Measurements from ENCODE around the gene MRPL16.
"Not testable (repeated sequence)": the region's sequence is repeated elsewhere in the genome, so short reads cannot be mapped to it uniquely, and the experiment has no call there.

MRPL16 gene

DNA sequence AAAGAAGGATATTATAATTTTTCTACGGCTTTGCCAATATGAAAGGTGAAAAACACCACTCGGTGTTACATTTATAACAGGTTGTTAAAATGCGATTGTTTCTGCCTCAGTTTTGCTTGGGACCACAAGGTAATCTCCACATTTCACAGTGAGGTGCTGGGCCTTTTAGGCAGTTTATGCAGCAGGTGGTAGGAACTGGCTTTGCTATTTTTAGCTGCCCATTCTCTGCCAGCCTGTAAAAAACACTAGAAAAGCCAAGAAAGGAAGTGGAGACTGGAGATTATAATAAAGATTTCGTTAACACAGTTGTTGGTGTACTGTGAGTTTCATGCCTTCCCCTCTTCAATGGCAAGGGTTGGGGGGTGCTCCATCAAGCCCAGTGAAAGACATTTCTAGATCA lies 8.0 kb upstream of the MRPL16 start:
- Histone ChIP-seq H4K20me1 (ENCODE audit: low read depth, low read length) (no peaks in the 10 kb centered on the region), H3K36me3 (ENCODE audit: low read length) (no peaks in the 10 kb centered on the region), H3K9ac (ENCODE audit: low read length) (no peak overlapping the region), H3K4me3 (ENCODE audit: insufficient read depth, low read length, poor library complexity, severe bottlenecking) (no peak overlapping the region), H3K79me2 (ENCODE audit: insufficient read depth, low read length) (no peaks in the 10 kb centered on the region), H3K9me3 (ENCODE audit: insufficient read depth, low read length) (no peaks in the 10 kb centered on the region), H3K9me2 (replicated peaks; ENCODE audit: insufficient read depth, low read length) (no peaks in the 10 kb centered on the region), H3K4me2 (ENCODE audit: low read depth, low read length, poor library complexity, severe bottlenecking) (no peak overlapping the region), H3K27me3 (ENCODE audit: low read length) (no peaks in the 10 kb centered on the region), H2AFZ (ENCODE audit: low read depth, low read length, severe bottlenecking) (no peak overlapping the region), H3F3A (ENCODE audit: insufficient read depth) (no peaks in the 10 kb centered on the region), H3K27ac (ENCODE audit: low read depth, low read length) (no peak overlapping the region)
- TF ChIP-seq CTCF (IDR thresholded peaks at IDR 0.05; ENCODE audit: insufficient read depth, low read length, poor library complexity, severe bottlenecking), result no peak
- TF ChIP-seq EZH2phosphoT487 (conservative IDR thresholded peaks at IDR 0.05; ENCODE audit: low read length), result no peak

DNA sequence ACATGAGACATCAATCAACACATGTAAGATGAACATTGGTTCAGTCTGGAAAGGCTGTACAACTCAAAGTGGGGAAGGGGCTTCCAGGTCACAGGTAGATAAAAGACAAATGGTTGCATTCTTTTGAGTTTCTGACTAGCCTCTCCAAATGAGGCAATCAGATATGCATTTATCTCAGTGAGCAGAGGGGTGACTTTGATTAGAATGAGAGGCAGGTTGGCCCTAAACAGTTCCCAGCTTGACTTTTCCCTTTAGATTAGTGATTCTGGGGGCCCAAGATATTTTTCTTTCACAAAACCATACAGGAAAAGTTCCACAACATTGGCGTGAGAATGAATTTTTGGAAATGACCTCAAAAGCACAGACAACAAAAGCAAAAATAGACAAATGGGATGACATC lies 5.9 kb upstream of the MRPL16 start:
- not testable (repeated sequence) for H3K27me3 ChIP-seq (ENCODE audit: low read length); H3K36me3 ChIP-seq (ENCODE audit: low read length); H4K20me1 ChIP-seq (ENCODE audit: low read depth, low read length); H3K9me3 ChIP-seq (ENCODE audit: insufficient read depth, low read length); H3F3A ChIP-seq (ENCODE audit: insufficient read depth); H2AFZ ChIP-seq (ENCODE audit: low read depth, low read length, severe bottlenecking); H3K4me3 ChIP-seq (ENCODE audit: insufficient read depth, low read length, poor library complexity, severe bottlenecking); H3K4me2 ChIP-seq (ENCODE audit: low read depth, low read length, poor library complexity, severe bottlenecking); H3K9me2 ChIP-seq (replicated peaks; ENCODE audit: insufficient read depth, low read length); H3K79me2 ChIP-seq (ENCODE audit: insufficient read depth, low read length); H3K27ac ChIP-seq (ENCODE audit: low read depth, low read length); H3K9ac ChIP-seq (ENCODE audit: low read length)

- Histone ChIP-seq H3K9me2 (replicated peaks; ENCODE audit: insufficient read depth, low read length) (no peaks in the 10 kb centered on the region), H4K20me1 (ENCODE audit: low read depth, low read length) (no peaks in the 10 kb centered on the region), H3K79me2 (ENCODE audit: insufficient read depth, low read length) (no peaks in the 10 kb centered on the region), H3F3A (ENCODE audit: insufficient read depth) (no peaks in the 10 kb centered on the region), H3K9ac (ENCODE audit: low read length) (no peak overlapping the region), H3K9me3 (ENCODE audit: insufficient read depth, low read length) (no peaks in the 10 kb centered on the region), H3K36me3 (ENCODE audit: low read length) (no peaks in the 10 kb centered on the region), H3K4me3 (ENCODE audit: insufficient read depth, low read length, poor library complexity, severe bottlenecking) (no peak overlapping the region), H3K27ac (ENCODE audit: low read depth, low read length) (no peak overlapping the region), H3K27me3 (ENCODE audit: low read length) (no peaks in the 10 kb centered on the region), H2AFZ (ENCODE audit: low read depth, low read length, severe bottlenecking) (no peak overlapping the region), H3K4me2 (ENCODE audit: low read depth, low read length, poor library complexity, severe bottlenecking) (no peak overlapping the region)
- no peak for TF ChIP-seq EZH2phosphoT487 (conservative IDR thresholded peaks at IDR 0.05; ENCODE audit: low read length)
- TF ChIP-seq CTCF (IDR thresholded peaks at IDR 0.05; ENCODE audit: insufficient read depth, low read length, poor library complexity, severe bottlenecking), result no peak
Measured at GRCh38 chr11:59815754-59816153, 5.2 kb upstream of the MRPL16 start.

DNA sequence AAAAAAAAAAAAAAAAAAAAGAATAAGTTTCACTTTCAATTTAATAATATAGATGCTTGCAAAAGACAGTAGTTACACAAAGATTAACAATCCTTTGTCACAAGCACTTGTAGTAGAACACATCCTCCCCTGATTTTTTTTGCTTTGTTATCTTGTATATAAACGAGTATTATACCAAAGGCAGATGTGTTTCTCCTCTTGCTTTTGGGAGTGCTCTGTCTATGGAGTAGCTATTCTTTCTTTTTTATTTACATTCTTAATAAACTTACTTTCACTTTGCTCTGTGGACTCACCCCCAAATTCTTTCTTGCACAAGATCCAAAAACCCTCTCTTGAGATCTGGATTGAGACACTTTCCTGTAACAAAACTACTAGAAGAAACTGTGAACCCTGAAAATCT lies 3.4 kb upstream of the MRPL16 start:
- Histone ChIP-seq H3K9ac (ENCODE audit: low read length) (no peak overlapping the region), H3K9me3 (ENCODE audit: insufficient read depth, low read length) (no peaks in the 10 kb centered on the region), H3K4me2 (ENCODE audit: low read depth, low read length, poor library complexity, severe bottlenecking) (no peak overlapping the region), H3K9me2 (replicated peaks; ENCODE audit: insufficient read depth, low read length) (no peaks in the 10 kb centered on the region), H3K36me3 (ENCODE audit: low read length) (no peaks in the 10 kb centered on the region), H4K20me1 (ENCODE audit: low read depth, low read length) (no peaks in the 10 kb centered on the region), H3K27me3 (ENCODE audit: low read length) (no peaks in the 10 kb centered on the region), H3K4me3 (ENCODE audit: insufficient read depth, low read length, poor library complexity, severe bottlenecking) (no peak overlapping the region), H2AFZ (ENCODE audit: low read depth, low read length, severe bottlenecking) (no peak overlapping the region), H3K27ac (ENCODE audit: low read depth, low read length) (no peak overlapping the region), H3K79me2 (ENCODE audit: insufficient read depth, low read length) (peaks cover 14% of the 10 kb centered on the region; the same call in 1 of the 2 replicates), H3F3A (ENCODE audit: insufficient read depth) (peaks cover 1% of the 10 kb centered on the region; the same call in 1 of the 2 replicates)
- TF ChIP-seq CTCF (IDR thresholded peaks at IDR 0.05; ENCODE audit: insufficient read depth, low read length, poor library complexity, severe bottlenecking), result no peak
